H1 (cell line): ENCODE results near the gene TM4SF18. TPM values are rescaled to one million over a fixed set of nuclear protein-coding genes. Genes with fewer than 3 reads are reported as not detected.

Experiments used
- CTCF ChIA-PET: fragments of 300-600 bp; sonication (Branson Sonifier 250); formaldehyde crosslinking; loops from one replicate; lab custom pipeline; 2021; ENCODE audit not compliant: partially characterized antibody; lab: Charles Lee
- POLR2A ChIA-PET: fragments of 300-600 bp; sonication (Branson Sonifier 250); formaldehyde crosslinking; loops from one replicate; lab custom pipeline; 2021; ENCODE audit warnings: inconsistent platforms; ENCODE audit not compliant: partially characterized antibody; lab: Charles Lee
- DNase-seq, 2 experiments: peaks; one replicate each; pipeline versions ENCODE4 v3.0.0 to v3.0.0-alpha.2; 2010 to 2022; ENCODE audit warnings: low spot score in 2 of 2, low read depth in 1 of 2, mixed read lengths in 1 of 2
- FAIRE-seq: peaks from 2 replicates; lab custom pipeline; 2011; peaks lifted over from hg19 to GRCh38; lab: Jason Lieb, UNC
- H2AFZ ChIP-seq: 2 replicates; pipeline ENCODE4 v1.8.1; 2012; ENCODE audit warnings: low read length, inconsistent platforms
- H2AK5ac ChIP-seq: 2 replicates; pipeline ENCODE4 v1.6.1; 2013; ENCODE audit warnings: low read depth, low read length
- H2BK120ac ChIP-seq: replicated peaks from 2 replicates; pipeline ENCODE3; 2013; ENCODE audit warnings: low read depth, low read length, inconsistent platforms
- H2BK12ac ChIP-seq: 2 replicates; pipeline ENCODE4 v1.6.1; 2013; ENCODE audit warnings: low read depth, low read length
- H2BK15ac ChIP-seq: 2 replicates; pipeline ENCODE4 v1.6.1; 2013; ENCODE audit warnings: low read length
- H2BK20ac ChIP-seq: 2 replicates; pipeline ENCODE4 v1.6.1; 2013; ENCODE audit warnings: low read length
- H2BK5ac ChIP-seq: 2 replicates; pipeline ENCODE4 v1.6.1; 2013; ENCODE audit warnings: low read depth, low read length
- H3K14ac ChIP-seq: 2 replicates; pipeline ENCODE4 v1.6.1; 2013; ENCODE audit warnings: inconsistent platforms; ENCODE audit not compliant: insufficient read length
- H3K18ac ChIP-seq: 2 replicates; pipeline ENCODE4 v1.6.1; 2013; ENCODE audit warnings: low read length; ENCODE audit errors: extremely low read depth
- H3K23ac ChIP-seq: 2 replicates; pipeline ENCODE4 v1.6.1; 2013; ENCODE audit warnings: inconsistent platforms; ENCODE audit not compliant: insufficient read length
- H3K23me2 ChIP-seq: 2 replicates; pipeline ENCODE4 v1.6.1; 2013; ENCODE audit warnings: low read depth, low read length
- H3K27ac ChIP-seq: 2 replicates; pipeline ENCODE4 v1.6.1; 2011; ENCODE audit warnings: low read depth, low read length, inconsistent platforms
- H3K27me3 ChIP-seq, 4 experiments: replicated peaks in 1 of 4; 1 replicate in 1 of 4; 2 replicates in 3 of 4; pipeline versions ENCODE4 v1.6.1 to v1.8.1; 2011 to 2013; ENCODE audit warnings: low read length in 3 of 4, mild to moderate bottlenecking in 3 of 4, inconsistent platforms in 2 of 4, mixed read lengths in 2 of 4, moderate library complexity in 1 of 4; ENCODE audit not compliant: control insufficient read depth in 3 of 4, insufficient read depth in 3 of 4; ENCODE audit errors: extremely low read depth in 1 of 4
- H3K36me3 ChIP-seq, 4 experiments: 2 replicates each; pipeline versions ENCODE4 v1.6.1 to v1.8.1; 2011 to 2013; ENCODE audit warnings: mild to moderate bottlenecking in 4 of 4, low read length in 3 of 4, moderate library complexity in 2 of 4, control low read depth in 1 of 4, inconsistent platforms in 1 of 4; ENCODE audit not compliant: insufficient read depth in 4 of 4, control insufficient read depth in 2 of 4
- H3K4ac ChIP-seq: replicated peaks from 2 replicates; pipeline ENCODE3; 2013; ENCODE audit warnings: low read length, low read depth, mixed read lengths, inconsistent platforms; ENCODE audit not compliant: insufficient read length
- H3K4me1 ChIP-seq, 4 experiments: replicated peaks in 1 of 4; 1 replicate in 1 of 4; 2 replicates in 3 of 4; pipeline versions ENCODE4 v1.6.1 to v1.8.1; 2011 to 2013; ENCODE audit warnings: low read length in 3 of 4, inconsistent platforms in 2 of 4, mixed read lengths in 1 of 4; ENCODE audit not compliant: insufficient read depth in 4 of 4, control insufficient read depth in 3 of 4
- H3K4me2 ChIP-seq, 2 experiments: 2 replicates each; pipeline versions ENCODE4 v1.6.1 to v1.8.1; 2011 to 2013; ENCODE audit warnings: low read depth in 2 of 2, low read length in 2 of 2, control low read depth in 1 of 2, inconsistent platforms in 1 of 2, mild to moderate bottlenecking in 1 of 2; ENCODE audit not compliant: insufficient read depth in 1 of 2
- H3K4me3 ChIP-seq, 4 experiments: fragments of 200-600, 300-600 bp in 1 of 4; sonication (generic), shearing (Covaris generic), sonication (Bioruptor Twin) in 1 of 4; 2 replicates each; pipeline versions ENCODE4 v1.5.1 to v1.8.1; 2011 to 2016; ENCODE audit warnings: low read length in 4 of 4, low read depth in 3 of 4, control low read depth in 2 of 4, inconsistent platforms in 2 of 4, mild to moderate bottlenecking in 2 of 4, mixed read lengths in 1 of 4, moderate library complexity in 1 of 4; ENCODE audit not compliant: insufficient read depth in 2 of 4; ENCODE audit errors: extremely low read depth in 1 of 4
- H3K56ac ChIP-seq: replicated peaks from 2 replicates; pipeline ENCODE3; 2013; ENCODE audit warnings: low read depth, mild to moderate bottlenecking, mixed read lengths, low read length, inconsistent platforms; ENCODE audit not compliant: insufficient read length
- H3K79me1 ChIP-seq: 2 replicates; pipeline ENCODE4 v1.6.1; 2013; ENCODE audit warnings: low read depth, low read length, control low read depth
- H3K79me2 ChIP-seq, 2 experiments: 2 replicates each; pipeline versions ENCODE4 v1.6.1 to v1.8.1; 2012 to 2013; ENCODE audit warnings: low read length in 2 of 2, mild to moderate bottlenecking in 2 of 2, inconsistent platforms in 1 of 2; ENCODE audit not compliant: insufficient read depth in 2 of 2, control insufficient read depth in 1 of 2
- H3K9ac ChIP-seq, 4 experiments: replicated peaks in 1 of 4; 1 replicate in 1 of 4; 2 replicates in 3 of 4; pipeline versions ENCODE4 v1.6.1 to v1.8.1; 2011 to 2013; ENCODE audit warnings: low read depth in 3 of 4, low read length in 3 of 4, control low read depth in 2 of 4, mild to moderate bottlenecking in 2 of 4, moderate library complexity in 2 of 4, inconsistent platforms in 1 of 4; ENCODE audit errors: extremely low read depth in 1 of 4
- H3K9me3 ChIP-seq, 2 experiments: 2 replicates each; pipeline versions ENCODE4 v1.6.1 to v1.8.1; 2012 to 2013; ENCODE audit warnings: mild to moderate bottlenecking in 2 of 2, moderate library complexity in 2 of 2, control low read depth in 1 of 2, inconsistent platforms in 1 of 2, low read depth in 1 of 2, low read length in 1 of 2, mixed read lengths in 1 of 2; ENCODE audit not compliant: insufficient read depth in 2 of 2
- H4K20me1 ChIP-seq, 2 experiments: replicated peaks in 1 of 2; 2 replicates each; pipeline versions ENCODE3 to v1.8.1; 2011 to 2013; ENCODE audit warnings: inconsistent platforms in 2 of 2, low read length in 2 of 2, mild to moderate bottlenecking in 1 of 2; ENCODE audit not compliant: insufficient read depth in 2 of 2, control insufficient read depth in 1 of 2
- H4K5ac ChIP-seq: 2 replicates; pipeline ENCODE4 v1.6.1; 2013; ENCODE audit warnings: low read length, low read depth, mixed read lengths, inconsistent platforms; ENCODE audit not compliant: insufficient read length
- H4K8ac ChIP-seq: 2 replicates; pipeline ENCODE4 v1.8.0; 2013; ENCODE audit warnings: mild to moderate bottlenecking, moderate library complexity, low read length, inconsistent platforms; ENCODE audit not compliant: insufficient read depth; ENCODE audit errors: extremely low read depth
- H4K91ac ChIP-seq: replicated peaks from 2 replicates; pipeline ENCODE3; 2013; ENCODE audit warnings: low read length, mixed read lengths, inconsistent platforms; ENCODE audit not compliant: insufficient read length
- CBX8 ChIP-seq: fragments of 300-800, 300-1000 bp; sonication (generic); IDR thresholded peaks from 2 replicates; pipeline ENCODE4 v1.7.1; 2016; ENCODE audit warnings: low read depth, low read length, borderline replicate concordance
- CEBPB ChIP-seq: IDR thresholded peaks from 2 replicates; pipeline ENCODE4 v1.6.1; 2012; ENCODE audit warnings: low read depth, low read length
- CTCF ChIP-seq, 3 experiments: IDR thresholded peaks; 1 replicate in 2 of 3; 2 replicates in 1 of 3; pipeline versions ENCODE4 v1.5.1 to v1.6.1; 2011; ENCODE audit warnings: low read length in 3 of 3, mild to moderate bottlenecking in 3 of 3, inconsistent platforms in 2 of 3, low read depth in 1 of 3, moderate library complexity in 1 of 3; ENCODE audit not compliant: insufficient read depth in 1 of 3; ENCODE audit errors: control extremely low read depth in 1 of 3
- GABPA ChIP-seq: IDR thresholded peaks from 2 replicates; pipeline ENCODE4 v1.6.1; 2011; ENCODE audit warnings: mild to moderate bottlenecking, low read length, moderate library complexity, borderline replicate concordance; ENCODE audit not compliant: insufficient read depth
- MAFK ChIP-seq: IDR thresholded peaks from 2 replicates; pipeline ENCODE4 v1.6.1; 2012; ENCODE audit warnings: low read depth, mild to moderate bottlenecking, improper control_type of control experiment, low read length
- POLR2A ChIP-seq, 2 experiments: IDR thresholded peaks; 1 replicate in 1 of 2; 2 replicates in 1 of 2; pipeline ENCODE4 v1.6.1; 2011; ENCODE audit warnings: low read depth in 2 of 2, low read length in 2 of 2, mild to moderate bottlenecking in 2 of 2; ENCODE audit errors: control extremely low read depth in 1 of 2
- RNF2 ChIP-seq: fragments of 200-900, 300-1000 bp; sonication (generic); IDR thresholded peaks from 2 replicates; pipeline ENCODE4 v1.7.1; 2016; ENCODE audit warnings: borderline replicate concordance, low read depth, mild to moderate bottlenecking, antibody characterized with exemption, low read length; ENCODE audit not compliant: poor library complexity, severe bottlenecking; ENCODE audit errors: missing control alignments
- WGBS, 2 experiments: shearing (Covaris generic) in 1 of 2; methylation state at CpG; one replicate each; pipeline versions ENCODE4 v1.1.6 to v1.1.7; 2013 to 2015; ENCODE audit warnings: low lambda C conversion rate in 2 of 2, mixed read lengths in 2 of 2, inconsistent platforms in 1 of 2, low coverage in 1 of 2, missing lambda C conversion rate in 1 of 2; ENCODE audit not compliant: insufficient replicate concordance in 2 of 2, insufficient coverage in 1 of 2, insufficient read length in 1 of 2; ENCODE audit errors: extremely low coverage in 1 of 2, missing lambda C conversion rate in 1 of 2; 5-methylcytosine and 5-hydroxymethylcytosine counted together
- polyA plus RNA-seq, 7 experiments: library from polyadenylated mRNA; depleted of rRNA in 3 of 7; stranded (reverse) in 5 of 7; unstranded in 2 of 7; fragments of >200 nt in 5 of 7; fragments of 200-250 nt in 2 of 7; gene quantifications; 1 replicate in 5 of 7; 2 replicates in 1 of 7; 4 replicates in 1 of 7; pipeline versions ENCODE4 v1.2.1 to v1.2.3, GENCODE V29; 2011 to 2013; ENCODE audit warnings: missing spikeins in 2 of 7, mixed read lengths in 2 of 7
- total RNA-seq: library from RNA; stranded (reverse); fragmentation: NEBNext Ultra II Directional; extraction: Animal tissue kit (Norgen Biotek cat#: 25700); gene quantifications from 2 replicates; pipeline ENCODE4 v1.2.1, GENCODE V29; 2021

Gene TM4SF18
- total and polyA plus RNA-seq, 2 of the 8 experiments (the other 6 are each of a cell fraction or from before 2014, with no cell fraction given) = 2.9 to 13.6 TPM

GRCh38 chr3:149296972-149297371 lies 36.5 kb downstream of the TM4SF18 start:
- FAIRE-seq (no peak), DNase-seq (no peak)
- no peaks in the 10 kb centered on the region for H3K9me3 ChIP-seq
- H3K36me3 ChIP-seq = no peaks in the 10 kb centered on the region
- H4K91ac ChIP-seq = no peak overlapping the region
- ChIA-PET CTCF (interaction anchor here (0.6 to 1.4 kb wide), 8 partner anchors 12 to 343 kb away, joined by 3 to 4 read pairs (median 3); no protein-coding TSS in a partner anchor), POLR2A (no interaction called here)
- H3K4me1 ChIP-seq = peaks cover 0 to 5% (median 0%) of the 10 kb centered on the region in 4 experiments; a peak in 3 of 7 replicates
- no peaks in the 10 kb centered on the region for H3K79me1 ChIP-seq
- no peak overlapping the region for H4K8ac ChIP-seq
- no peak overlapping the region for H3K4me2 ChIP-seq
- H2BK15ac ChIP-seq = no peak overlapping the region
- H4K20me1 ChIP-seq = no peaks in the 10 kb centered on the region
- no peak overlapping the region for H2BK5ac ChIP-seq
- H3K18ac ChIP-seq = no peak overlapping the region
- H2AFZ ChIP-seq = no peak overlapping the region
- no peak overlapping the region for H3K9ac ChIP-seq
- H3K27me3 ChIP-seq = no peaks in the 10 kb centered on the region
- no peak overlapping the region for H3K14ac ChIP-seq
- TF ChIP-seq MAFK (no peak), CTCF (IDR thresholded peaks at IDR 0.05; ENCODE audit: control extremely low read depth in 1 of 3, insufficient read depth in 1 of 3, low read depth in 1 of 3, low read length in 3 of 3) (no peak), GABPA (no peak), POLR2A (IDR thresholded peaks at IDR 0.05; ENCODE audit: control extremely low read depth in 1 of 2, low read depth in 2 of 2, low read length in 2 of 2) (no peak), RNF2 (no peak), CEBPB (no peak), CBX8 (no peak)
- H3K23ac ChIP-seq = no peak overlapping the region
- H2AK5ac ChIP-seq = no peak overlapping the region
- H3K4me3 ChIP-seq = no peak overlapping the region
- no peak overlapping the region for H2BK20ac ChIP-seq
- H2BK12ac ChIP-seq = no peak overlapping the region
- H3K56ac ChIP-seq = no peak overlapping the region
- no peak overlapping the region for H2BK120ac ChIP-seq
- no peaks in the 10 kb centered on the region for H3K23me2 ChIP-seq
- no peak overlapping the region for H3K27ac ChIP-seq
- 88% methylated on average over 2 of the region's 2 CpGs; no CpG with 5 or more reads in 1 of the 2 experiments for WGBS, 2 experiments
- H4K5ac ChIP-seq = no peak overlapping the region
- no peaks in the 10 kb centered on the region for H3K79me2 ChIP-seq
- H3K4ac ChIP-seq = no peak overlapping the region
